ENCODE data around the gene GPN2. TPM values are rescaled to one million over a fixed set of nuclear protein-coding genes. Genes with fewer than 3 reads are reported as not detected.
"Not testable (repeated sequence)": the region's sequence is repeated elsewhere in the genome, so short reads cannot be mapped to it uniquely, and the experiment has no call there.

Gene GPN2
- total RNA-seq, 2 donors from 2014 or later = 32.4 to 36.2 TPM

GRCh38 chr1:26851106-26851684, 38.9 kb downstream of the GPN2 start:
- Histone ChIP-seq H3K27ac (no peak overlapping the region), H3K9ac (ENCODE audit: low read depth in 2 of 2, low read length in 2 of 2) (peak overlapping the region in 1 of 2 donors; percentile 74), H3K4me1 (peaks cover 22% of the 10 kb centered on the region), H3K36me3 (peaks cover 15% of the 10 kb centered on the region), H3K4me3 (no peak overlapping the region), H3K27me3 (no peaks in the 10 kb centered on the region), H3K9me3 (no peaks in the 10 kb centered on the region)
- DNase-seq = no peak
- no peak for TF ChIP-seq CTCF (IDR thresholded peaks at IDR 0.05)
- intact Hi-C loops (cut with DNase I) = no loop called here

GRCh38 chr1:26848941-26849774, 40.9 kb downstream of the GPN2 start:
- Histone ChIP-seq H3K27me3 (no peaks in the 10 kb centered on the region), H3K9ac (ENCODE audit: low read depth in 2 of 2, low read length in 2 of 2) (peak overlapping the region; percentile 6 to 74), H3K27ac (peak overlapping the region; percentile 81), H3K36me3 (peaks cover 15% of the 10 kb centered on the region), H3K4me1 (peaks cover 18% of the 10 kb centered on the region), H3K4me3 (no peak overlapping the region), H3K9me3 (no peaks in the 10 kb centered on the region)
- intact Hi-C loops (cut with DNase I) = no loop called here
- no peak for TF ChIP-seq CTCF (IDR thresholded peaks at IDR 0.05)
- peak; percentile 95 for DNase-seq

- H3K4me1 ChIP-seq = peaks cover 15% of the 10 kb centered on the region
- peak overlapping the region; percentile 81 for H3K27ac ChIP-seq
- H3K9ac ChIP-seq (ENCODE audit: low read depth in 2 of 2, low read length in 2 of 2) = peak overlapping the region; percentile 6 to 74
- no peak overlapping the region for H3K4me3 ChIP-seq
- TF ChIP-seq CTCF (IDR thresholded peaks at IDR 0.05) = no peak
- intact Hi-C loops (cut with DNase I) = no loop called here
- DNase-seq = no peak
- H3K27me3 ChIP-seq = no peaks in the 10 kb centered on the region
- H3K36me3 ChIP-seq = peaks cover 15% of the 10 kb centered on the region
- no peaks in the 10 kb centered on the region for H3K9me3 ChIP-seq
Measured at GRCh38 chr1:26848499-26848898, 41.6 kb downstream of the GPN2 start.

- DNase-seq; H3K9me3 ChIP-seq; H3K4me3 ChIP-seq; intact Hi-C loops (cut with DNase I); H3K9ac ChIP-seq (ENCODE audit: low read depth in 2 of 2, low read length in 2 of 2); H3K27me3 ChIP-seq: not testable (repeated sequence)
- peak overlapping the region; percentile 81 for H3K27ac ChIP-seq
- H3K4me1 ChIP-seq = peaks cover 11% of the 10 kb centered on the region
- H3K36me3 ChIP-seq = peaks cover 15% of the 10 kb centered on the region
Measured at GRCh38 chr1:26847826-26848225, 42.3 kb downstream of the GPN2 start.

- no peak for DNase-seq
- Histone ChIP-seq H3K27ac (no peak overlapping the region), H3K27me3 (no peaks in the 10 kb centered on the region), H3K36me3 (peaks cover 2% of the 10 kb centered on the region), H3K9me3 (no peaks in the 10 kb centered on the region), H3K9ac (ENCODE audit: low read depth in 2 of 2, low read length in 2 of 2) (no peak overlapping the region), H3K4me1 (peaks cover 6% of the 10 kb centered on the region), H3K4me3 (no peak overlapping the region)
- intact Hi-C loops (cut with DNase I) = no loop called here
- TF ChIP-seq CTCF (IDR thresholded peaks at IDR 0.05) = no peak
Measured at GRCh38 chr1:26844424-26845196, 45.5 kb downstream of the GPN2 start.

Data from colonic mucosa (tissue), 4 donors.